DND-41 (cell line): Measurements from ENCODE around the gene GBX1.

Experiments
- ATAC-seq: fragments of 200-7000 bp; cut with Tn5 transposase; 3 replicates; pipeline ENCODE4 v1.9.1; 2021; ENCODE audit warnings: low read depth; ENCODE audit not compliant: insufficient read depth
- DNase-seq: peaks from one replicate; pipeline ENCODE4 v3.0.0-alpha.2; 2020
- H2AFZ ChIP-seq: 2 replicates; pipeline ENCODE4 v1.6.0; 2012; ENCODE audit warnings: low read depth, low read length
- H3K27ac ChIP-seq: 2 replicates; pipeline ENCODE4 v1.5.1; 2012; ENCODE audit warnings: low read length, inconsistent platforms
- H3K27me3 ChIP-seq: fragments of 200-600 bp; sonication (generic); 2 replicates; pipeline ENCODE4 v1.6.0; 2012; ENCODE audit warnings: low read length, mild to moderate bottlenecking, inconsistent platforms; ENCODE audit not compliant: insufficient read depth, poor library complexity
- H3K36me3 ChIP-seq: 2 replicates; pipeline ENCODE4 v1.5.1; 2012; ENCODE audit warnings: low read length, inconsistent platforms; ENCODE audit not compliant: insufficient read depth
- H3K4me1 ChIP-seq: 2 replicates; pipeline ENCODE4 v1.5.1; 2012; ENCODE audit warnings: mild to moderate bottlenecking, low read length; ENCODE audit not compliant: insufficient read depth
- H3K4me2 ChIP-seq: 2 replicates; pipeline ENCODE4 v1.6.0; 2012; ENCODE audit warnings: mild to moderate bottlenecking, moderate library complexity, low read length, inconsistent platforms; ENCODE audit not compliant: insufficient read depth
- H3K4me3 ChIP-seq, 2 experiments: fragments of 200-600 bp in 1 of 2; shearing (Covaris generic) in 1 of 2; 2 replicates each; pipeline ENCODE4 v1.5.1; 2012 to 2016; ENCODE audit warnings: inconsistent platforms in 2 of 2, low read length in 2 of 2, mild to moderate bottlenecking in 2 of 2, low read depth in 1 of 2, moderate library complexity in 1 of 2
- H3K79me2 ChIP-seq: 2 replicates; pipeline ENCODE4 v1.6.0; 2012; ENCODE audit warnings: low read length, inconsistent platforms; ENCODE audit not compliant: insufficient read depth
- H3K9ac ChIP-seq: 2 replicates; pipeline ENCODE4 v1.6.0; 2012; ENCODE audit warnings: low read depth, mild to moderate bottlenecking, inconsistent platforms, low read length, moderate library complexity
- H3K9me3 ChIP-seq: 2 replicates; pipeline ENCODE4 v1.5.1; 2012; ENCODE audit warnings: low read length, moderate library complexity, mild to moderate bottlenecking, inconsistent platforms; ENCODE audit not compliant: insufficient read depth, severe bottlenecking
- H4K20me1 ChIP-seq: 2 replicates; pipeline ENCODE4 v1.6.0; 2012; ENCODE audit warnings: low read length; ENCODE audit not compliant: insufficient read depth
- CTCF ChIP-seq: IDR thresholded peaks from 2 replicates; pipeline ENCODE4 v1.5.1; 2012; ENCODE audit warnings: borderline replicate concordance, low read length, moderate library complexity, mild to moderate bottlenecking; ENCODE audit not compliant: poor library complexity, severe bottlenecking; ENCODE audit errors: extremely low read depth
- EZH2 ChIP-seq: IDR thresholded peaks from 3 replicates; pipeline ENCODE4 v1.6.1; 2012; ENCODE audit warnings: borderline replicate concordance, low read depth, mild to moderate bottlenecking, moderate library complexity, low read length, inconsistent platforms; ENCODE audit not compliant: severe bottlenecking

The GBX1 gene

DNA sequence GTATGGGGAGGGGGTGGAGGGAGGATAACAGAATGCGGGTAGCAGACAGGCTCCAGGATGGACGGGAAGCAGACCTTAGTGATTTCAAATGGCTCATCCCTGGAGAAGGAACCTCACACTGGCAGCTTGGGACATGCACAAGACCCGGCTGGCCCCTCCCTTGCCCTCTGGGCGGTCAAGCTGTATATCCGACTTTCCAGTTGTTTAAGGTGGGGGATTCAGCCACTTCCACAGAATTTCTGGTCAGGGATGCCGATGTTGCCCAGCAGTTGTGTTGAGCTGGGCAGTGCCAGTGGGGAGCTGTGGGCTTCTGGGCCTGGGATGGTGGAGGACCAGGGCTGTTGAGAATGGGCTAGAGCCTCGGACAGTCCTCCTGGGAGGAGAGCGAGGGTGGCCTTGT lies 38.8 kb downstream of the GBX1 start:
- ATAC-seq (no peak), DNase-seq (no peak)
- no peak overlapping the region for H3K27ac ChIP-seq
- no peaks in the 10 kb centered on the region for H3K27me3 ChIP-seq
- TF ChIP-seq CTCF, result no peak
- no peak for TF ChIP-seq EZH2
- peaks cover 38% of the 10 kb centered on the region for H3K36me3 ChIP-seq
- no peak overlapping the region for H3K4me3 ChIP-seq
- no peaks in the 10 kb centered on the region for H3K9me3 ChIP-seq
- H4K20me1 ChIP-seq, result peaks cover 7% of the 10 kb centered on the region
- H3K4me1 ChIP-seq, result no peaks in the 10 kb centered on the region
- no peaks in the 10 kb centered on the region for H3K79me2 ChIP-seq
- H3K9ac ChIP-seq, result no peak overlapping the region
- no peak overlapping the region for H3K4me2 ChIP-seq
- no peak overlapping the region for H2AFZ ChIP-seq

- no peaks in the 10 kb centered on the region for H3K79me2 ChIP-seq
- no peak overlapping the region for H3K27ac ChIP-seq
- no peaks in the 10 kb centered on the region for H3K4me1 ChIP-seq
- no peak for DNase-seq
- peaks cover 7% of the 10 kb centered on the region for H4K20me1 ChIP-seq
- H3K27me3 ChIP-seq, result no peaks in the 10 kb centered on the region
- H3K9ac ChIP-seq, result no peak overlapping the region
- H3K9me3 ChIP-seq, result no peaks in the 10 kb centered on the region
- no peak for ATAC-seq
- H3K4me3 ChIP-seq, result no peak overlapping the region
- H2AFZ ChIP-seq, result no peak overlapping the region
- TF ChIP-seq CTCF, result no peak
- TF ChIP-seq EZH2, result no peak
- H3K36me3 ChIP-seq, result peaks cover 35% of the 10 kb centered on the region
- no peak overlapping the region for H3K4me2 ChIP-seq
These were observed 39.4 kb downstream of the GBX1 start for GRCh38 chr7:151128144-151128543.

DNA sequence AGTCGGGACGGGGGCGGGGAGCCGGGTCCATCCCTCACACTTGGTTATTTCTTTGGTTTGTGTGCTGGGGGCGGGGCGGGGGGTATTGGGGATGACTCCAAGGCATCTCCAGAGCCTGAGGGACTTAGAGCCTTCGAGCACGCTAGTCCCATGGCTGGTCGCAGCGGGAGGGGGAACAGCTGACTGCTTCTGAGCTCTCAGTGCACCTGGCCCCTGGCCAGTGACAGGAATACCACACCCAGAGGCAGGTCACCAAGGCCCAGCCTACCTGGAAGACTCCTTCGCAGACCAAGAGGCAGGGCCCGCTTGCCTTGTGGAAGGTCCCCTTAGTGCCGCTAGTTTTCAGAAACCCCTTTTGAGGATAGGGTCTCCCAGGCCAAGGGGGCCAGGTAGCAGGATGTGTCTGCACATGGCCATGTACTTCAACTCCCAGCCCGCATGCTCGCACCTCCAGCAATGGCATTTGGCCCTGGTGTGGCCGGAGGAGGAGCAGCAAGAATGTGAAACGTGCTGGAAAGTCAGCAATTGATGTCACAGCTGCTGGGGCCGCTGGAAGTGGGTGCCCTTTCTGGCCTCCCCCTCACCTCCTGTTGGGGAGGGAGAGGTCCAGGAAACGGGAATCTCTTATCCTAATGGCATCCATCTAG lies 40.9 kb downstream of the GBX1 start:
- no peak overlapping the region for H3K27ac ChIP-seq
- no peak overlapping the region for H3K4me2 ChIP-seq
- H4K20me1 ChIP-seq, result peaks cover 7% of the 10 kb centered on the region
- no peak overlapping the region for H3K4me3 ChIP-seq
- H3K79me2 ChIP-seq, result no peaks in the 10 kb centered on the region
- TF ChIP-seq EZH2 (no peak), CTCF (no peak)
- DNase-seq, result no peak
- H3K27me3 ChIP-seq, result no peaks in the 10 kb centered on the region
- H3K4me1 ChIP-seq, result no peaks in the 10 kb centered on the region
- no peak overlapping the region for H3K9ac ChIP-seq
- no peak for ATAC-seq
- peaks cover 31% of the 10 kb centered on the region for H3K36me3 ChIP-seq
- H3K9me3 ChIP-seq, result no peaks in the 10 kb centered on the region
- no peak overlapping the region for H2AFZ ChIP-seq
